Ovary (tissue), 3 donors: ENCODE data around the gene GSG1L.

Source experiments
- CTCF ChIP-seq, 3 donors: fragments of 450-650 bp in 2 of 3; fragments of 200-600 bp in 1 of 3; IDR thresholded peaks; one replicate each; pipeline versions ENCODE4 v1.5.1 to v1.8.0; 2016 to 2022; ENCODE audit warnings: antibody characterized with exemption in 3 of 3, mild to moderate bottlenecking in 1 of 3
- EP300 ChIP-seq: sonication (generic); formaldehyde crosslinking; IDR thresholded peaks from one replicate; pipeline ENCODE4 v1.6.1; 2017; ENCODE audit warnings: antibody characterized with exemption
- donor health status: DM: no; HTN: no; CAD: no.

DNA sequence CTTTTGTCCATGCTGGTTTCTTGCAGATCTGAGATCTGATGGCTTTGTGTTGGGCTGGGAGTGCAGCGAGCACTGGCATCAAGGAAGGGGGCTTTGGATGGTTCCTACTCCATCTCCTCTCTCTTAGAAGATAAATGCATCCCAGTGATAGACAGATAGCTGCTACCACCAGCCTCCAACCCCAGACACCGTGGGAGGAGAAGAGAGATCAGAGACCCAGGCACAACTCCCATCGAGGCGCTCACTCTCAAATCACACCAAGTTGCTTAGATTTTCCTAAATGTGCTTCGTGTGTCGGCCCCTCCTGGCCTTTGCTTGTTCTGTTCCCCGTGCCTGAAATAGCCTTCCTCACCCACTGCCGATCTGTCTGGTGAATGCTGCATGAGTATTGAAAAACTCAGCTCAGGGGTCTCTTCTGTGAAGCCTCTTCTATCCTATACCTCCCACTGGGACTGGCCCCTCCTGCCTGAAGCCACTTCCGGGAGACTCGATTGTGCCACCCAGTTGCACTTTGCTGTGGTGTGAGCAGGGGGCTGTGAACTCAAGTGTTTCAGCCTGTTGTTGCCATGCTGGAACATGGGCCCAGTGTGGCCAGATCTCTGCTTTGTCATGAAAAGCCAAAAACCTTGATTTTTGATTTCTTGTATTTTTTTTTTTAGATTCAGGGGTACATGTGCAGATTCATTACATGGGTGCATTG lies 242.7 kb downstream of the GSG1L start:
- TF ChIP-seq CTCF (IDR thresholded peaks at IDR 0.05) (no peak), EP300 (no peak)
